ENCODE results near the gene NECTIN3.

DNA sequence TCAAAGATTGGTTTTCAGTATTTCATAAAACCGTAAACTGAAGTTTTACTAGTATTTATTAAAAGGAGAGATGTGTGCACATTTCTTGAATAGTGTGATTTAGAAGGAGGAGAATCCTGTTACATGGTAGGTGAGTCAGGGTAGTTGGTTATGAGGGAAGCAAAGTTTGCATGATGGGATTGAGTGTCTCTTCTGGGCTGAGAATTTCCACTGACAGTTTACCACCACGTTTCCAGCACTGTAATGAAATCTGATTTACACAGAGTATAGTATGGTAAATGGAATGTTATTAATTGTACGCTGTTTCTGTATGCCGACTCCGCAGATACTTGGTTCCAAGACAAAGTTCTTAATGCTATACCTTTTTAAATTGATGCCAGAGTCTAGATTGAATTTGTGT, 1.6 kb downstream of the NECTIN3 start:
- TF ChIP-seq, protein P1, sequence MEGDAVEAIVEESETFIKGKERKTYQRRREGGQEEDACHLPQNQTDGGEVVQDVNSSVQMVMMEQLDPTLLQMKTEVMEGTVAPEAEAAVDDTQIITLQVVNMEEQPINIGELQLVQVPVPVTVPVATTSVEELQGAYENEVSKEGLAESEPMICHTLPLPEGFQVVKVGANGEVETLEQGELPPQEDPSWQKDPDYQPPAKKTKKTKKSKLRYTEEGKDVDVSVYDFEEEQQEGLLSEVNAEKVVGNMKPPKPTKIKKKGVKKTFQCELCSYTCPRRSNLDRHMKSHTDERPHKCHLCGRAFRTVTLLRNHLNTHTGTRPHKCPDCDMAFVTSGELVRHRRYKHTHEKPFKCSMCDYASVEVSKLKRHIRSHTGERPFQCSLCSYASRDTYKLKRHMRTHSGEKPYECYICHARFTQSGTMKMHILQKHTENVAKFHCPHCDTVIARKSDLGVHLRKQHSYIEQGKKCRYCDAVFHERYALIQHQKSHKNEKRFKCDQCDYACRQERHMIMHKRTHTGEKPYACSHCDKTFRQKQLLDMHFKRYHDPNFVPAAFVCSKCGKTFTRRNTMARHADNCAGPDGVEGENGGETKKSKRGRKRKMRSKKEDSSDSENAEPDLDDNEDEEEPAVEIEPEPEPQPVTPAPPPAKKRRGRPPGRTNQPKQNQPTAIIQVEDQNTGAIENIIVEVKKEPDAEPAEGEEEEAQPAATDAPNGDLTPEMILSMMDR (IDR thresholded peaks at IDR 0.05), result no peak
- TF ChIP-seq POLR2A (IDR thresholded peaks at IDR 0.05), result no peak

Measured in heart left ventricle (tissue), 13 donors.